NCI-H748 (cell line): ENCODE measurements around the gene ACVRL1.
A peak's percentile ranks its signal among the peaks of the same experiment; 100 is the strongest.

Source experiments
- DNase-seq: peaks from one replicate; lab custom pipeline; 2025; ENCODE audit not compliant: unreplicated experiment; lab: John Stamatoyannopoulos, UW

The ACVRL1 gene

GRCh38 chr12:51907083-51907855 lies at the start of gene ACVRL1:
Gene ACVRL1 (plus strand): TSS chr12:51907504. CDS start chr12:51912475, 4,971 bp downstream.
- no peak for DNase-seq

DNA sequence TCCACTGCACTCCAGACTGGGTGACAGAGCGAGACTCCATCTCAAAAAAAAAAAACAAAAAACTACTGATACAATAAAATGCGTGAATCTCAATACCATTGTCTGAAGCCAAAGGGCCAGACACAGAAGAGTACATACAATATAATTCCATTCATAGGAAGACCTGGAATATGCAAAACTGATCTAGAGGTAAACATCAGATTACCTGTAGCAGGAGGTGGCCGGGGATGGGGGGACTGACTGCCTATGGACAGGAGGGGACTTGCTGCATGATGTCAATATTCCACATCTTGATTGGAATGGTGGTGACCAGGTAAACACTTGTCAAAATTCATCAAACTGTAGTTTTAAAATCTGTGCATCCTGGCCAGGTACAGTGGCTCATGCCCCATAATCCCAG lies 46.3 kb upstream of the ACVRL1 start:
- no peak for DNase-seq

DNA sequence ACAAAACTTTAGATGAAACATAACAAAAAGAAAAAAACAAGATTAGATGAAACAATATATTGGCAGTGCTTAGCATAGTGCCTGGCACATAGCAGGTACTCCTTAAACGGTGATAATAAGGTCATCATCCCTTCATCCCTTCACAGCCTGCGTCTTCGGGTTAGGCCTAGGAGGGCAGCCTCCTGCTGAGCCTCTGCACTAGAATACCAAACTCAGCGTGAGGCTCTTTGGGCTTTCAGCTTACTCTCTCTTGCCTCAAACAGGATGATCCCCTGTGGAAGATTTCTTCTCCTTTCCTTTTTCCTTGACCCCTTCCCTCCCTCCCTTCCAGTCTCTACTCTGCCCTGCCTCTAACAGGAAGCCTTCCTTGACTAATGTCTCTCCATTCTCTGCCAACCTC lies 44.4 kb upstream of the ACVRL1 start:
- DNase-seq = no peak

DNA sequence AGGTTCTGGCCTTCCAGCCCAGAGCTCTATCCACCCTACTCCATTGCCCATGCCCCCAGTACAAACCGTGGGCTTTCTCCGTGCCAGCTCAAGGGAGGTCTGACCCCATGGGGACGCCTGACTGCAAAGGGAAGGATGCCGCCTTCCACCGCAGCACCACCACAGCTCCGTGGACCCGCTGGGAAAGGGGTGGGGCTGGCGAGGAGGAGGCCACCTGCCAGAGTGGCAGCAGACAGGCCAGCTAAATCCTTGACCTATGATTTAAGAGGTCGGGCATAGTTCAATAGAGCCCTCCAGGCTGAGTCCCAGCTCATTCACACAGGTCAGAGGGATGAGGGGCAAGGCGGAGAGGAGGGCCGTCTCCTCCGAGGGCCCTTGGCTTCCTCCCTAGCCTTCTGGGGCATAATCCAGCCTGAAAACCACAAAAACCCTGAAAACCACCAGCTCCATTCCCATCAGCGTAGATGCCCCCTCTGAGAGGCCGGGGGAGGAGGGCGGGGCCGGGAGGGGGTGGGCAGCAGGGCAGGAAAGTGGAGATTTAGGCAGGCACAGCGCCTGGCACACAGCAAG lies 43.9 kb upstream of the ACVRL1 start:
- DNase-seq = no peak

DNA sequence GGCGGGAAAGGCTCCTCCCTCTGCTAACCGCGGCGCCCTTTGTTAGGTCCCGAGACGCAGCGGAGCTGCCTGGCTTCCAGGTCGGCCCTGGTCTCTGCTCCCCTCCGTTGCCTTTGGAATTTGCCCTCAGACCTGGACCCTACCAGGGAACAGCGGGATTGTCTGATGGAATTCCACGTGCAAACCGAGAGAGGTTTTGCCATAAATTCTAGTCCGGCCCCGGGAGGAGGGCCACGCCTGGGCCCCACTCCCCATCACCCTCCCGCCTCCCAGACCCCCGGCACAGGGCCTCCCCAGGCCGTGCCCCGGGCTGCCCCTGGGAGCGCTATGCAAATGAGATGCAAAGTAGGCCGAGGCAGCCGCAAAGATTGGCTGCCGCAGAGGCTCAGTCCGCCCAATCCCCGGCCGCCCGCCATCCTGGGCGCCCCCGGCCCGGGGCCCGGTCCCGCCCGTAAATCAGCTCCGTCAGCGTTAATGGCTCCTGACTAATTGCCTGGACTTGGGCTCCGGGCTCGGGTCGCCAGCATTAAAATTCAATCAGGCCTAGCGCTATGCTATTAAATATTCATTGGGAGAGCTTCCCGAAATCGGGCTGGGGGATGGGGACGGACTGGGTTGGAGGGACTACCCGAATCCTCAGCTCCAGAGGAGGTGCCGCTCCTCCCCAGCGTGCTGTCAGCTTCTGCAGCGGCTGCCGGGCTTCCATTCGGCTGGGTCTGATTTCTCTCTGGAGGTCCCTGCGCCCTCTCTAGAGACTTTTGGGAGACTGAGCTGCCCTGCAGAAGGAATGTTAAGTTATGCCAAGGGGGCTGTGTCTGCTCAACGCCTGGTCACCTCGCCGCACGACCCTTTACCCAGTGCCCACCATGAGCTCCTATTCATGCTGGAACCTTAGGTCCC lies 43.1 kb upstream of the ACVRL1 start:
- DNase-seq = no peak

- DNase-seq = no peak
Measured at GRCh38 chr12:51864833-51865670, 42.3 kb upstream of the ACVRL1 start.

GRCh38 chr12:51865757-51866270 lies 41.5 kb upstream of the ACVRL1 start:
- no peak for DNase-seq

DNA sequence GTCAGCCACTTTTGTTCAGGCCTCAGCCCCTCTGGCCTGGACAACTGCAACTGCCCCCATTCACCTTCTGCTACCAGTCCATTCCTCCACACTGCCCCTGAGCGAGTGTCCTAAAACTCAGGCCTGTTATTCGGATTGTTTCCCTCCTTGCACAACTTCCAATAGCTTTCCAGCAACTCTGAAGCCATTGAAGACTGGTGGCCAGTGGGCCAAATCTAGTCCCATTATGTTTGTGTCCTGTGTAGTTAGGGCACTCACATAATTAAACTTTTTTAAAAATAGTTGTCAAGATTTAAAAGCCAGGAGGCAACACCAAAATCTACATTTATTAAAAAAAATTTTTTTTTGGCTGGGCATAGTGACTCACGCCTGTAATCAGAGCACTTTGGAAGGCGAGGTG lies 41.0 kb upstream of the ACVRL1 start:
- DNase-seq = no peak

GRCh38 chr12:51866762-51867161 lies 40.5 kb upstream of the ACVRL1 start:
- DNase-seq = peak; percentile 16

GRCh38 chr12:51867371-51867770 lies 39.9 kb upstream of the ACVRL1 start:
- no peak for DNase-seq

- DNase-seq = no peak
Measured at GRCh38 chr12:51867796-51868428, 39.4 kb upstream of the ACVRL1 start.

- peak; percentile 60 for DNase-seq
Measured at GRCh38 chr12:51868821-51869495, 38.3 kb upstream of the ACVRL1 start.

DNA sequence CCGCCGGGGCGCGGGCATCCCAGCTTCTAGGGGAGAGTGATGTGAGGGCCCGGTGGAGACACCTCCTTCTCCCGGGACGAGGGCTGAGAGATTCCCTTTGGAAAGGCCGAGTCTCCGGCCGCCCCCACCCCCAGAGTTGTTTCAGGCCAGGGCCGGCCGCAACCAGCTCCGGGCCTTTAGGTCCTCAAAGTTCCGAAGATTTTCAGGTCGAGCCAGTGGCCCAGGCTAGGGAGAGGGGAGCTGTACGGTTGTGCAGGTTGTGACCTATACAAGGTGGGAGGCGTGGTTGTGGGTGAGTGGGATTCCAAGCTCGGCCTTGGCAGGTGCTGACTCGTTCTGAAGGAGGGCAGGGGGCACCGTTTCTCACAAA lies 37.8 kb upstream of the ACVRL1 start:
- no peak for DNase-seq

GRCh38 chr12:51869931-51870330 lies 37.4 kb upstream of the ACVRL1 start:
- no peak for DNase-seq

GRCh38 chr12:51870504-51870903 lies 36.8 kb upstream of the ACVRL1 start:
- DNase-seq = no peak

GRCh38 chr12:51871126-51871525 lies 36.2 kb upstream of the ACVRL1 start:
- no peak for DNase-seq

- DNase-seq = no peak
Measured at GRCh38 chr12:51871918-51872688, 35.2 kb upstream of the ACVRL1 start.

DNA sequence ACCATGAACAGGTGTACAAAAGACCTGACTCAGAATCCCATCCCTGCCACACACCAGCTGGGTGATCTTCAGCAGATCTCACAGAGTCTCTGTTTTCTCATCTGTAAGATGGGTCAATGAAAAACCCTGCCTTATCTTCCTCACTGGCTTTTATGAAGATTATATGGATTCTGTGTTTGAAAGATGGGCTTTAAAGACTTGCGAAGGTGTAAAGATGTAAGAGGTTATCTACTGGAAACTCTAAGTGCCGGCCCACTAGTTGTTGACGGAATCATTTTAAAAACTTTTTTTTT lies 34.7 kb upstream of the ACVRL1 start:
- DNase-seq = no peak
